Measurements from ENCODE around the gene SCMH1. TPM values are rescaled to one million over a fixed set of nuclear protein-coding genes. Genes with fewer than 3 reads are reported as not detected.

Gene SCMH1
- total RNA-seq, 1 experiment from 2014 or later, result 16.5 TPM

GRCh38 chr1:41164727-41165126 is 77.4 kb downstream of the SCMH1 start:
- Histone ChIP-seq H2BK20ac (ENCODE audit: low read depth, low read length, poor library complexity, severe bottlenecking) (no peak overlapping the region), H3K27me3 (ENCODE audit: insufficient read depth, low read length) (no peaks in the 10 kb centered on the region), H3T11ph (ENCODE audit: low read length) (no peak overlapping the region), H3K79me2 (ENCODE audit: insufficient read depth, low read length) (no peaks in the 10 kb centered on the region), H2BK5ac (ENCODE audit: insufficient read length, low read length) (no peak overlapping the region), H2BK15ac (ENCODE audit: low read depth, low read length) (no peak overlapping the region), H3K23ac (ENCODE audit: insufficient read length, low read depth, low read length) (no peak overlapping the region), H3K23me2 (ENCODE audit: insufficient read length, low read depth, low read length, poor library complexity, severe bottlenecking) (no peaks in the 10 kb centered on the region), H3K4me2 (ENCODE audit: insufficient read depth, insufficient read length, low read length) (no peak overlapping the region), H2BK120ac (ENCODE audit: low read depth, low read length, poor library complexity, severe bottlenecking) (no peak overlapping the region), H3K18ac (ENCODE audit: insufficient read length, low read depth, low read length) (no peak overlapping the region), H2AK5ac (ENCODE audit: insufficient read length, low read length) (no peak overlapping the region), H3K4me1 (ENCODE audit: insufficient read depth, low read length) (no peaks in the 10 kb centered on the region), H3K9ac (ENCODE audit: extremely low read depth, insufficient read length, low read length) (no peak overlapping the region), H4K5ac (ENCODE audit: insufficient read length, low read depth, low read length) (no peak overlapping the region), H4K20me1 (ENCODE audit: control insufficient read depth, insufficient read depth, insufficient read length) (no peaks in the 10 kb centered on the region), H3K9me3 (ENCODE audit: control insufficient read depth, low read depth, low read length) (peaks cover 9% of the 10 kb centered on the region), H3K56ac (ENCODE audit: insufficient read length, low read depth, low read length) (no peak overlapping the region), H4K8ac (replicated peaks; ENCODE audit: insufficient read length, low read depth, low read length) (no peak overlapping the region), H2AFZ (ENCODE audit: low read length) (no peak overlapping the region), H2BK12ac (ENCODE audit: insufficient read length, low read depth, low read length) (no peak overlapping the region), H3K79me1 (ENCODE audit: insufficient read depth, low read depth, low read length, poor library complexity, severe bottlenecking) (no peaks in the 10 kb centered on the region), H3K14ac (ENCODE audit: insufficient read depth, low read length) (no peak overlapping the region), H3K4ac (ENCODE audit: low read depth, low read length) (no peak overlapping the region), H3K27ac (ENCODE audit: insufficient read length, low read depth, low read length) (no peak overlapping the region), H4K91ac (ENCODE audit: insufficient read length, low read depth, low read length) (no peak overlapping the region)
- no CpG with 5 or more reads among the region's 2 CpGs for WGBS (ENCODE audit: extremely low coverage, insufficient read length, low lambda C conversion rate)
- no peaks in the 10 kb centered on the region for H3K4me1 Mint-ChIP-seq
- H3K27ac Mint-ChIP-seq, result no peak overlapping the region
- peaks cover 14 to 24% (median 20%) of the 10 kb centered on the region in 3 experiments for H3K36me3 Mint-ChIP-seq (ENCODE audit: insufficient read depth in 1 of 3, low read depth in 3 of 3)
- no peak for DNase-seq
- H3K27me3 Mint-ChIP-seq (ENCODE audit: low read depth), result no peaks in the 10 kb centered on the region
- H3K9me3 Mint-ChIP-seq, result peaks cover 20 to 24% of the 10 kb centered on the region in 2 experiments
- TF ChIP-seq CTCF (conservative IDR thresholded peaks at IDR 0.05), result no peak
- H3K4me3 Mint-ChIP-seq, result no peak overlapping the region

All from H9 (cell line).